ENCODE results near the gene TRIM7.
A peak's percentile ranks its signal among the peaks of the same experiment; 100 is the strongest.

Gene TRIM7

GRCh38 chr5:181221792-181222629 lies 17.0 kb upstream of the TRIM7 start:
- Histone ChIP-seq H3K27ac (ENCODE audit: low read depth, low read length) (peak overlapping the region; percentile 89), H3K27me3 (ENCODE audit: control insufficient read depth, low read length) (no peaks in the 10 kb centered on the region), H3F3A (ENCODE audit: control insufficient read depth, insufficient read depth) (peaks cover 33% of the 10 kb centered on the region), H4K20me1 (ENCODE audit: control insufficient read depth, insufficient read depth, low read depth, low read length) (no peaks in the 10 kb centered on the region), H3K4me3 (ENCODE audit: low read length) (peak overlapping the region; percentile 88), H3K79me2 (ENCODE audit: control insufficient read depth, low read length) (peaks cover 32% of the 10 kb centered on the region), H3K9me3 (ENCODE audit: control insufficient read depth, insufficient read depth, low read length) (no peaks in the 10 kb centered on the region), H3K4me2 (ENCODE audit: low read length) (peak overlapping the region; percentile 96), H3K9me2 (replicated peaks; ENCODE audit: control insufficient read depth, low read length) (no peaks in the 10 kb centered on the region), H3K4me1 (ENCODE audit: control insufficient read depth, low read length) (peaks cover 49% of the 10 kb centered on the region), H3K36me3 (ENCODE audit: control insufficient read depth, low read length) (peaks cover 19% of the 10 kb centered on the region)
- TF ChIP-seq EZH2phosphoT487 (IDR thresholded peaks at IDR 0.05; ENCODE audit: borderline replicate concordance, low read length) (no peak), CTCF (IDR thresholded peaks at IDR 0.05; ENCODE audit: low read depth, low read length, poor library complexity, severe bottlenecking) (no peak)

- peak overlapping the region; percentile 96 for H3K4me2 ChIP-seq (ENCODE audit: low read length)
- H3K9me2 ChIP-seq (replicated peaks; ENCODE audit: control insufficient read depth, low read length) = no peaks in the 10 kb centered on the region
- peak overlapping the region; percentile 89 for H3K27ac ChIP-seq (ENCODE audit: low read depth, low read length)
- peak overlapping the region; percentile 88 for H3K4me3 ChIP-seq (ENCODE audit: low read length)
- no peaks in the 10 kb centered on the region for H4K20me1 ChIP-seq (ENCODE audit: control insufficient read depth, insufficient read depth, low read depth, low read length)
- TF ChIP-seq EZH2phosphoT487 (IDR thresholded peaks at IDR 0.05; ENCODE audit: borderline replicate concordance, low read length) (no peak), CTCF (IDR thresholded peaks at IDR 0.05; ENCODE audit: low read depth, low read length, poor library complexity, severe bottlenecking) (no peak)
- H3K79me2 ChIP-seq (ENCODE audit: control insufficient read depth, low read length) = peaks cover 27% of the 10 kb centered on the region
- no peaks in the 10 kb centered on the region for H3K9me3 ChIP-seq (ENCODE audit: control insufficient read depth, insufficient read depth, low read length)
- H3F3A ChIP-seq (ENCODE audit: control insufficient read depth, insufficient read depth) = peaks cover 37% of the 10 kb centered on the region
- peaks cover 14% of the 10 kb centered on the region for H3K36me3 ChIP-seq (ENCODE audit: control insufficient read depth, low read length)
- no peaks in the 10 kb centered on the region for H3K27me3 ChIP-seq (ENCODE audit: control insufficient read depth, low read length)
- peaks cover 52% of the 10 kb centered on the region for H3K4me1 ChIP-seq (ENCODE audit: control insufficient read depth, low read length)
These were observed 16.3 kb upstream of the TRIM7 start for GRCh38 chr5:181221105-181221791.

- TF ChIP-seq CTCF (IDR thresholded peaks at IDR 0.05; ENCODE audit: low read depth, low read length, poor library complexity, severe bottlenecking) (no peak), EZH2phosphoT487 (IDR thresholded peaks at IDR 0.05; ENCODE audit: borderline replicate concordance, low read length) (no peak)
- Histone ChIP-seq H4K20me1 (ENCODE audit: control insufficient read depth, insufficient read depth, low read depth, low read length) (no peaks in the 10 kb centered on the region), H3K9me2 (replicated peaks; ENCODE audit: control insufficient read depth, low read length) (no peaks in the 10 kb centered on the region), H3K79me2 (ENCODE audit: control insufficient read depth, low read length) (peaks cover 16% of the 10 kb centered on the region), H3K27ac (ENCODE audit: low read depth, low read length) (no peak overlapping the region), H3K27me3 (ENCODE audit: control insufficient read depth, low read length) (no peaks in the 10 kb centered on the region), H3K4me2 (ENCODE audit: low read length) (no peak overlapping the region), H3K4me1 (ENCODE audit: control insufficient read depth, low read length) (peaks cover 50% of the 10 kb centered on the region), H3K4me3 (ENCODE audit: low read length) (no peak overlapping the region), H3K9me3 (ENCODE audit: control insufficient read depth, insufficient read depth, low read length) (no peaks in the 10 kb centered on the region), H3K36me3 (ENCODE audit: control insufficient read depth, low read length) (peaks cover 8% of the 10 kb centered on the region), H3F3A (ENCODE audit: control insufficient read depth, insufficient read depth) (peaks cover 37% of the 10 kb centered on the region)
These were observed 15.2 kb upstream of the TRIM7 start for GRCh38 chr5:181220178-181220515.
